Thyroid gland (tissue), 4 donors: ENCODE results near the gene CHPF.

ENCODE experiments used
- CTCF ChIP-seq, 6 experiments: fragments of 200-600 bp in 3 of 6; fragments of 450-650 bp in 3 of 6; sonication (generic) in 3 of 6; IDR thresholded peaks; one replicate each; pipeline ENCODE4 v1.5.1; 2016 to 2019; ENCODE audit warnings: antibody characterized with exemption in 6 of 6, mild to moderate bottlenecking in 2 of 6, inconsistent platforms in 1 of 6, moderate library complexity in 1 of 6
- POLR2A ChIP-seq, 2 donors: fragments of 450-650 bp; IDR thresholded peaks; one replicate each; pipeline ENCODE4 v1.6.1; 2017; ENCODE audit warnings: antibody characterized with exemption in 2 of 2, mild to moderate bottlenecking in 2 of 2, moderate library complexity in 1 of 2

DNA sequence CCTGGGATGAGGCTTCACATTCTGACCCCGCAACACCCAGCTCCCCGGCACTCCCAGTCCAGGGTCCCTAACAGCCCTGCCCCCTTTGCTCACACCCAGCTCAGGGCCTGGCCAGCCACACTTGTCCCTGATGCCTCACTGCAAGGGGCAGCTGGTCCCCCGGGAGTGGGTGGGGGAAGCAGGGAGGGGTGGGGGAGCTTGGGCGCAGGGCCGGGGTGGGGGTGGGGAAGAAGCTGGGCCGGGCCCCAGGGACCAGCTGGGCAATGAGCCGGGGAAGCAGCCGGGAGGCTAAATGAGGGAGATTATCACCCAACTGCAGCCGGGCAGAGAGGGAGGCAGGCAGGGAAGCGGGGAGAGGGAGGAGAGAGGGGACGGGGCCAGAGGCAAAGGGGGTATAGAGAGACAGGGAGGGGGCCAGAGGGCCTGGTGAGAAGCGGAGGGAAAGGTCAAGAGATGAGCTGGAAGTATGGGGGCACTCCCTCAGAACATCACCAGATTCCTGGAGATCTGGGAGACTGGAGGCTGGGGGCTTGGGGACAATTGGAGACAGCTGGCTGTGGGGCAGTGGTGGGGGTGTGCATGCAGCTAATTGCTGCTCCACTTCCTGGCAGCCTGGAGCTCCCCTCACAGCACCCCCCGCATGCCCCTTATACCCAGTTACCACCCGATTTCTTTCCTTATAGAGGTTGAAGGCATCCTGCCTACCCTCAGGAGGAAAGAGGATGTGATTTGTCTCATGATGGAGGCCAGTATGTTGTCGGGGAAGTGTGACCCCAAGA lies 31.9 kb downstream of the CHPF start:
- TF ChIP-seq CTCF (IDR thresholded peaks at IDR 0.05) = no peak
- TF ChIP-seq POLR2A (IDR thresholded peaks at IDR 0.05) = no peak
